Measurements from ENCODE around the gene GGT7. TPM values are rescaled to one million over a fixed set of nuclear protein-coding genes. Genes with fewer than 3 reads are reported as not detected.

The GGT7 gene
- total and polyA plus RNA-seq, 2 experiments from 2014 or later = 32.3 to 53.8 TPM

GRCh38 chr20:34824452-34824805 is 48.2 kb downstream of the GGT7 start:
- no peaks in the 10 kb centered on the region for H3K9me3 ChIP-seq (ENCODE audit: low read depth)
- H3K4me1 ChIP-seq (ENCODE audit: low read depth) = peaks cover 6% of the 10 kb centered on the region
- no peaks in the 10 kb centered on the region for H3K36me3 ChIP-seq
- H3K27ac ChIP-seq = peak overlapping the region; percentile 99
- peak; percentile 52 to 68 for DNase-seq (ENCODE audit: low read depth in 1 of 2, low spot score in 1 of 2)
- no peak for TF ChIP-seq CTCF (IDR thresholded peaks at IDR 0.05; ENCODE audit: low read depth, low read length)
- H3K4me3 ChIP-seq = peak overlapping the region; percentile 89
- H3K27me3 ChIP-seq = no peaks in the 10 kb centered on the region

GRCh38 chr20:34824026-34824425 is 48.6 kb downstream of the GGT7 start:
- peak in 1 of 2 donors; percentile 2 for DNase-seq (ENCODE audit: low read depth in 1 of 2, low spot score in 1 of 2)
- no peaks in the 10 kb centered on the region for H3K9me3 ChIP-seq (ENCODE audit: low read depth)
- no peaks in the 10 kb centered on the region for H3K27me3 ChIP-seq
- peak overlapping the region; percentile 89 for H3K4me3 ChIP-seq
- no peak for TF ChIP-seq CTCF (IDR thresholded peaks at IDR 0.05; ENCODE audit: low read depth, low read length)
- no peaks in the 10 kb centered on the region for H3K36me3 ChIP-seq
- H3K4me1 ChIP-seq (ENCODE audit: low read depth) = peaks cover 6% of the 10 kb centered on the region
- H3K27ac ChIP-seq = peak overlapping the region; percentile 99

- Histone ChIP-seq H3K4me1 (ENCODE audit: low read depth) (peaks cover 16% of the 10 kb centered on the region), H3K36me3 (no peaks in the 10 kb centered on the region), H3K9me3 (ENCODE audit: low read depth) (no peaks in the 10 kb centered on the region), H3K27ac (no peak overlapping the region), H3K27me3 (no peaks in the 10 kb centered on the region), H3K4me3 (no peak overlapping the region)
- TF ChIP-seq CTCF (IDR thresholded peaks at IDR 0.05; ENCODE audit: low read depth, low read length) = no peak
- DNase-seq (ENCODE audit: low read depth in 1 of 2, low spot score in 1 of 2) = no peak
Measured at GRCh38 chr20:34820805-34821578, 51.7 kb downstream of the GGT7 start.

- DNase-seq (ENCODE audit: low read depth in 1 of 2, low spot score in 1 of 2) = no peak
- no peaks in the 10 kb centered on the region for H3K27me3 ChIP-seq
- H3K4me3 ChIP-seq = no peak overlapping the region
- H3K9me3 ChIP-seq (ENCODE audit: low read depth) = no peaks in the 10 kb centered on the region
- H3K4me1 ChIP-seq (ENCODE audit: low read depth) = peaks cover 10% of the 10 kb centered on the region
- no peak for TF ChIP-seq CTCF (IDR thresholded peaks at IDR 0.05; ENCODE audit: low read depth, low read length)
- no peaks in the 10 kb centered on the region for H3K36me3 ChIP-seq
- H3K27ac ChIP-seq = no peak overlapping the region
Measured at GRCh38 chr20:34817801-34818200, 54.9 kb downstream of the GGT7 start.

GRCh38 chr20:34817072-34817471 is 55.6 kb downstream of the GGT7 start:
- Histone ChIP-seq H3K27me3 (no peaks in the 10 kb centered on the region), H3K9me3 (ENCODE audit: low read depth) (no peaks in the 10 kb centered on the region), H3K4me1 (ENCODE audit: low read depth) (peaks cover 10% of the 10 kb centered on the region), H3K4me3 (no peak overlapping the region), H3K27ac (no peak overlapping the region), H3K36me3 (no peaks in the 10 kb centered on the region)
- TF ChIP-seq CTCF (IDR thresholded peaks at IDR 0.05; ENCODE audit: low read depth, low read length) = no peak
- no peak for DNase-seq (ENCODE audit: low read depth in 1 of 2, low spot score in 1 of 2)
